ENCODE data around the gene ABCA6.
"Not testable (repeated sequence)": the region's sequence is repeated elsewhere in the genome, so short reads cannot be mapped to it uniquely, and the experiment has no call there.

Gene ABCA6

GRCh38 chr17:69070378-69071232, 71.1 kb downstream of the ABCA6 start:
- not testable (repeated sequence) for DNase-seq

- no peak for DNase-seq
These were observed 72.4 kb downstream of the ABCA6 start for GRCh38 chr17:69069226-69069750.

- DNase-seq, result no peak
These were observed 74.2 kb downstream of the ABCA6 start for GRCh38 chr17:69067274-69068047.

- no peak for DNase-seq
These were observed 75.2 kb downstream of the ABCA6 start for GRCh38 chr17:69066482-69066881.

GRCh38 chr17:69065113-69065512, 76.6 kb downstream of the ABCA6 start:
- DNase-seq, result no peak

GRCh38 chr17:69064476-69064875, 77.2 kb downstream of the ABCA6 start:
- DNase-seq, result no peak

GRCh38 chr17:69064001-69064400, 77.7 kb downstream of the ABCA6 start:
- DNase-seq, result no peak

- no peak for DNase-seq
These were observed 78.7 kb downstream of the ABCA6 start for GRCh38 chr17:69062860-69063581.

GRCh38 chr17:69061721-69062556, 79.8 kb downstream of the ABCA6 start:
- DNase-seq, result no peak

GRCh38 chr17:69060822-69061221, 80.9 kb downstream of the ABCA6 start, which contains the start of gene ABCA9:
Gene ABCA9, minus strand, starts transcription at chr17:69060927. Its CDS starts 9,801 bp downstream, at chr17:69051126.
- DNase-seq, result no peak

- DNase-seq, result no peak
These were observed 82.1 kb downstream of the ABCA6 start for GRCh38 chr17:69059458-69060175.

GRCh38 chr17:69058165-69058564, 83.5 kb downstream of the ABCA6 start:
- no peak for DNase-seq

- no peak for DNase-seq
These were observed 84.4 kb downstream of the ABCA6 start for GRCh38 chr17:69057280-69057679.

GRCh38 chr17:69056179-69056823, 85.4 kb downstream of the ABCA6 start:
- DNase-seq, result no peak

GRCh38 chr17:69055334-69055733, 86.4 kb downstream of the ABCA6 start:
- DNase-seq, result no peak

GRCh38 chr17:69050999-69051775, 90.5 kb downstream of the ABCA6 start:
- no peak for DNase-seq

GRCh38 chr17:69048634-69049033, 93.1 kb downstream of the ABCA6 start:
- no peak for DNase-seq

GRCh38 chr17:69047368-69048263, 94.1 kb downstream of the ABCA6 start:
- no peak for DNase-seq

All from CD4-positive, alpha-beta T cell treated with Interleukin-15 for 1 hour (primary cell).